Stimulated activated CD8-positive, alpha-beta memory T cell treated with anti-CD3 and anti-CD28 coated beads, Interleukin-4, amount 100 ng/mL, for 4 hours (primary cell): ENCODE results near the gene MYH15.

Experiments
- DNase-seq, 2 donors: peaks; one replicate each; pipeline ENCODE4 v3.0.0-alpha.2; 2020; ENCODE audit warnings: low read depth in 2 of 2, low spot score in 1 of 2

MYH15 gene

GRCh38 chr3:108511055-108511454, 659 bp upstream of the MYH15 start:
- DNase-seq: no peak

- no peak for DNase-seq
Observed at GRCh38 chr3:108509871-108510270, 525 bp downstream of the MYH15 start.

GRCh38 chr3:108509263-108509662, 1.1 kb downstream of the MYH15 start:
- DNase-seq: no peak

GRCh38 chr3:108507902-108508301, 2.5 kb downstream of the MYH15 start:
- DNase-seq: no peak

- DNase-seq: no peak
Observed at GRCh38 chr3:108505811-108506210, 4.6 kb downstream of the MYH15 start.

GRCh38 chr3:108503722-108504121, 6.7 kb downstream of the MYH15 start:
- no peak for DNase-seq

GRCh38 chr3:108501535-108501934, 8.9 kb downstream of the MYH15 start:
- no peak for DNase-seq

GRCh38 chr3:108500728-108501127, 9.7 kb downstream of the MYH15 start:
- DNase-seq: no peak

- DNase-seq: no peak
Observed at GRCh38 chr3:108497271-108497670, 13.1 kb downstream of the MYH15 start.

- no peak for DNase-seq
Observed at GRCh38 chr3:108495717-108496116, 14.7 kb downstream of the MYH15 start.

GRCh38 chr3:108494906-108495531, 15.4 kb downstream of the MYH15 start:
- no peak for DNase-seq

- no peak for DNase-seq
Observed at GRCh38 chr3:108493862-108494261, 16.5 kb downstream of the MYH15 start.

GRCh38 chr3:108491456-108491855, 18.9 kb downstream of the MYH15 start:
- DNase-seq: no peak

- no peak for DNase-seq
Observed at GRCh38 chr3:108489776-108490175, 20.6 kb downstream of the MYH15 start.

- no peak for DNase-seq
Observed at GRCh38 chr3:108488631-108489030, 21.8 kb downstream of the MYH15 start.

GRCh38 chr3:108487439-108487838, 23.0 kb downstream of the MYH15 start:
- no peak for DNase-seq

GRCh38 chr3:108486941-108487340, 23.5 kb downstream of the MYH15 start:
- no peak for DNase-seq

GRCh38 chr3:108486338-108486737, 24.1 kb downstream of the MYH15 start:
- DNase-seq: no peak

GRCh38 chr3:108485146-108485545, 25.2 kb downstream of the MYH15 start:
- no peak for DNase-seq

GRCh38 chr3:108479224-108479623, 31.2 kb downstream of the MYH15 start:
- no peak for DNase-seq

- peak in 1 of 2 donors; percentile 34 for DNase-seq
Observed at GRCh38 chr3:108477511-108478147, 32.8 kb downstream of the MYH15 start.

GRCh38 chr3:108475220-108475782, 35.1 kb downstream of the MYH15 start:
- DNase-seq: no peak

GRCh38 chr3:108474581-108474980, 35.8 kb downstream of the MYH15 start:
- DNase-seq: no peak
